K562 treated with DMSO at 1 percent for 4 hours (cell line): ENCODE measurements around the gene TMBIM4. TPM values are rescaled to one million over a fixed set of nuclear protein-coding genes. Genes with fewer than 3 reads are reported as not detected.

Source experiments
- total RNA-seq: library from RNA; unstranded; fragments of 300-600 nt; gene quantifications from 2 replicates; pipeline ENCODE4 v1.2.3, GENCODE V29; 2022; ENCODE audit not compliant: insufficient read depth

The TMBIM4 gene, protein sequence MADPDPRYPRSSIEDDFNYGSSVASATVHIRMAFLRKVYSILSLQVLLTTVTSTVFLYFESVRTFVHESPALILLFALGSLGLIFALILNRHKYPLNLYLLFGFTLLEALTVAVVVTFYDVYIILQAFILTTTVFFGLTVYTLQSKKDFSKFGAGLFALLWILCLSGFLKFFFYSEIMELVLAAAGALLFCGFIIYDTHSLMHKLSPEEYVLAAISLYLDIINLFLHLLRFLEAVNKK
- total RNA-seq: 37.1 and 46.8 TPM in 2 replicates

DNA sequence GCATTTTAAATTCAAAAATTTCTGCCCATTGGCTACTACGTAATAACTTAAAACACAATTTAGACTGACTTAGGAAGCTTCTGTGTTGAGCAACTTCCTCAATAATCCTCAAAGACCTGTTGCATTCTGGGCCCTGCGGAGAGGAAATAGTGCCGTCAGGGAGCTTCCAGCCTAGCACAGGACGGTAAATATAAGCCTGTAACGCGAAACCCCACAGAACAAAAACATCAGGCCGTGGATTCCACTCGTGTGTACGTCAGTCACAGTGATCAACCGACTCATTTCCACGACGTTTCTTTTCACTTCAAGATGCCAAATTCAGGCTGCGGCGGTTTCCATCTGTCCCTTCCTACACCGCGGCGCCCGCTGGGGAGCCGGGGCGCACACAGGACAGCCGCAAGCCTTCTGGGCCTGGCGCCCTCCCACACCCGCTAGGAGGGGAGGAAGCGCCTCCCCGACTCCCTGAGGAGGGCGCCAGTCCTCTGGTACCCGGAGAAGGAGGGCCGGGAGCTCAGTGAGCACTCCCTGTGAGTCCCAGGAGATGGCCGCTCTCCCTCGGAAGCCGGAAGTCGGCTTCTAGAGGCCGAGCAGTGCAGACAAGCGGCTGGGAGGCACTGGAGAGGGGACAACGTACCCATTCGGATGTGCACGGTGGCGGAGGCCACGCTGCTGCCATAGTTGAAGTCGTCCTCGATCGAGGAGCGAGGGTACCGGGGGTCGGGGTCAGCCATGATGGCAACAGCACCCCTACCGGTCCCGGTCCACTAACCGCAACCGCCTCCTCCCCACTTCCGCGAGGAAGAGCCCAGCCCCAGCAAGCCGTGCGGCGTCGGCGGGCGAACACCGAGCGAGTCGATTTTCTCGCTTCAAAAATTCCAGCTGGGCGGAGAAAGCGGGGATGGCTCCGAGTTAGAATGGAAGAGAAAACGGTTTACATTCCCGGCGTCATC lies at the start of gene TMBIM4:
TMBIM4 (minus strand) TSS at position 776 of the 950 bp plus-strand sequence; CDS start at position 731, 45 bp downstream.

DNA sequence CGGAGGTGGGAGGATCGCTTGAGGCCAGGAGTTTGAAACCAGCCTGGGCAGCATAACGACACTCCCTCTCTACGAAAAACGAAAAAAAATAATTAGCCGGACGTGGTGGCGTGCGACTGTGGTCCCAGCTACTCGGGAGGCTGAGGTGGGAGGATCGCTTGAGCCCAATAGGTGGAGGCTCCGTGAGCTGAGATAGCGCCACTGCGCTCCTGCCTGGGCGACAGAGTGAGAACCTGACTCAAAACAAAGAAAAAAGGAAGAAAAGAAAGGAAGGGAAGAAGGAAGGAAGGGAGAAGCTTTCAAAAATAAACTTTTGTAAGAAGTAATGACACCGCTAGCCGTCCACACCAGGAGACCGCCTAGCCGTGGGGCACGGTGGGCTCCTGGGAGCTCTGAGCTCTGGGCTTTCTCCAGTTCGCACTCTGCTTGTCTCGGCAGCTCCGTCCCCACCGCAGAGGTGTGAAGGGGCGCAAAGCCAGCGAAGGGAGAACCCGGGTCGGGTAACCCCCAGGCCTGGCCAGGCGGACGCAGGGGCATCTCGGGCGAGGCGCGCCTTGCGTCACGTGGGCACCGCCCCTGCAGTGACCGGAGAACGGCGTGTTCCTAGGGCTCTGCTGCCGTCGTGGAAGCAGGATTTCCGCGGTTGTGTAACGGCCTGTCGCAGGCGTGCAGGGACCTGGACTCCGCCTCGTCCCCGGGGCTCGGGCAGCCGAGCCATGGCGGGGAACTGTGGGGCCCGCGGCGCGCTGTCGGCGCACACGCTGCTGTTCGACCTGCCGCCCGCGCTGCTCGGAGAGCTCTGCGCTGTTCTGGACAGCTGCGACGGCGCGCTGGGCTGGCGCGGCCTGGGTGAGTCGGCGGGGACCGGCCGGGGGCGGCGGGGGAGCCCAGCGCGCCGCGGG lies 19.0 kb upstream of the TMBIM4 start, which contains the start of gene IRAK3:
IRAK3 (plus strand) TSS at position 631 of the 902 bp plus-strand sequence; CDS start at position 717, 86 bp downstream.

DNA sequence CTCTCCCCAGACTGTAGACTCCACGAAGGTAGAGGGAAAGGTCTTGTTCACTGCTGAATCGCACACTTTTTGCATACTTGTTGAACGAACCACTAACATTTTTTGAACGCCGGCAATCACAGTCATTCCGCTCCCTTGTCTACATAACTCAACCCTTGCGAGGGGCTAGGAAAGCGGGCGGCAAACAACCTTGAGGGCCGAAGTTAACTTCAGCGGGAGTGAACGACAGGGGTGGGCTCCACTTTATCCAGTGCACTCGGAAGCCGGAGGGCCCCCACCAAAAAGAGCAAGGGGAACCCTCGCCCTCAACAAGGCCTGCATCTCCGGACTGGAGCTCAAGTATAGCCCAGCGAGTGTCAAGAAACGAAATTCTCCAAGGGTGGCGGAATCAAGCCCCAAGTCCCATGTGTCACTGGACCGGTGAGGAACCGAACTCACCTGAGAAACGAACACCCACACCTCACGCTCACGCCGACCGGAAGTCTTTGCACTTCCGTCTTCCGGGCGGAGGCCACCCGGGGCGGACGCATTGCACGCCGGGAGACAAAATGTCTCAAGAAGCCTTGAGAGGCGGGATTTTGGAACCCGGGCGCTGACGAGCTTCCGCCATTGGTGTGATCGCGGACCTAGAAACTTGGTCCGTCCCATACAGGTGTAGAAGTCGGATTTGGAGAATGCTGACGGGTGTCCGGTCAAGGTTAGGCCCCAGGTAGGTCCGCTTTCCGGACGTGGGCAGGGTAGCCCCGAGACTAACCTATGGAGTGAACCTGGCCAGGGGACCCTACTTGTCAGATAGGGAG lies 39.3 kb downstream of the TMBIM4 start, which contains the start of gene LLPH:
LLPH (minus strand) TSS at position 484 of the 800 bp plus-strand sequence. CDS start 1,644 bp downstream, outside the sequence.

Other genes with a start within 250 kb of the TMBIM4 start
- gene LLPH, start 39.2 kb downstream of the TMBIM4 start, total RNA-seq: 9.9 and 12.1 TPM in 2 replicates
- not detected in 2 replicates for gene IRAK3, start 19.2 kb upstream of the TMBIM4 start, total RNA-seq
- gene HELB, start 132.5 kb upstream of the TMBIM4 start, total RNA-seq: 0.30 and 0.56 TPM in 2 replicates